IMR-90 (cell line): ENCODE measurements around the gene PROZ. TPM values are rescaled to one million over a fixed set of nuclear protein-coding genes. Genes with fewer than 3 reads are reported as not detected.

Source experiments
- ATAC-seq: fragments of 200-7000 bp; cut with Tn5 transposase; 2 replicates; pipeline ENCODE4 v1.9.1; 2020; ENCODE audit warnings: low read depth, mild to moderate bottlenecking, moderate library complexity
- BruUV-seq: library from RNA; stranded (reverse); fragments of 400-500 nt; replicated peaks from 2 replicates; lab custom pipeline; 2021; lab: Mats Ljungman, UMichigan
- CTCF ChIA-PET: fragments of 300-600 bp; formaldehyde crosslinking; extraction: SDS; loops from one replicate; lab custom pipeline; 2021; ENCODE audit warnings: antibody characterized with exemption; lab: Yijun Ruan, JAX
- POLR2A ChIA-PET: fragments of 300-600 bp; sonication (Branson Sonifier 250); formaldehyde crosslinking; loops from one replicate; lab custom pipeline; 2022; ENCODE audit warnings: antibody characterized with exemption; ENCODE audit not compliant: unreplicated experiment; lab: Charles Lee
- DNase-seq: peaks from one replicate; pipeline ENCODE4 v3.0.0; 2013
- H2AFZ ChIP-seq: replicated peaks from 2 replicates; pipeline ENCODE3; 2013; ENCODE audit warnings: low read length, mild to moderate bottlenecking; ENCODE audit not compliant: poor library complexity
- H2AK5ac ChIP-seq: 2 replicates; pipeline ENCODE4 v1.6.1; 2013; ENCODE audit warnings: low read depth, low read length, inconsistent platforms
- H2AK9ac ChIP-seq: replicated peaks from 2 replicates; pipeline ENCODE3; 2013; ENCODE audit warnings: mild to moderate bottlenecking, low read depth, low read length, moderate library complexity; ENCODE audit not compliant: poor library complexity
- H2BK120ac ChIP-seq: 2 replicates; pipeline ENCODE4 v1.6.1; 2013; ENCODE audit warnings: low read depth, low read length, inconsistent platforms
- H2BK15ac ChIP-seq: 3 replicates; pipeline ENCODE4 v1.6.1; 2013; ENCODE audit warnings: low read depth, low read length, inconsistent platforms
- H2BK20ac ChIP-seq: 2 replicates; pipeline ENCODE4 v1.6.1; 2013; ENCODE audit warnings: low read depth, mild to moderate bottlenecking, inconsistent platforms, low read length, moderate library complexity
- H2BK5ac ChIP-seq: 2 replicates; pipeline ENCODE4 v1.6.1; 2013; ENCODE audit warnings: mild to moderate bottlenecking, low read depth, low read length, inconsistent platforms; ENCODE audit not compliant: poor library complexity, severe bottlenecking
- H3K14ac ChIP-seq: replicated peaks from 2 replicates; pipeline ENCODE4 v1.6.1; 2013; ENCODE audit warnings: low read depth, low read length, inconsistent platforms
- H3K18ac ChIP-seq: 2 replicates; pipeline ENCODE4 v1.6.1; 2013; ENCODE audit warnings: low read depth, low read length, control low read depth
- H3K23ac ChIP-seq: 2 replicates; pipeline ENCODE4 v1.6.1; 2013; ENCODE audit warnings: low read depth, low read length, inconsistent platforms
- H3K27ac ChIP-seq: 2 replicates; pipeline ENCODE4 v1.5.1; 2013; ENCODE audit warnings: mild to moderate bottlenecking, control low read depth, low read length; ENCODE audit not compliant: insufficient read depth
- H3K27me3 ChIP-seq: 2 replicates; pipeline ENCODE4 v1.6.1; 2013; ENCODE audit warnings: low read length; ENCODE audit not compliant: control insufficient read depth, insufficient read depth
- H3K36me3 ChIP-seq: 2 replicates; pipeline ENCODE4 v1.6.1; 2013; ENCODE audit warnings: low read length, mixed read lengths; ENCODE audit not compliant: control insufficient read depth, insufficient read depth
- H3K4ac ChIP-seq: 2 replicates; pipeline ENCODE4 v1.6.1; 2013; ENCODE audit warnings: low read depth, low read length, inconsistent platforms
- H3K4me1 ChIP-seq: 2 replicates; pipeline ENCODE4 v1.6.1; 2013; ENCODE audit warnings: low read length, mixed read lengths; ENCODE audit not compliant: control insufficient read depth, insufficient read depth
- H3K4me2 ChIP-seq: 2 replicates; pipeline ENCODE4 v1.6.1; 2013; ENCODE audit warnings: low read depth, mild to moderate bottlenecking, control low read depth, low read length, moderate library complexity
- H3K4me3 ChIP-seq: 2 replicates; pipeline ENCODE4 v1.5.1; 2013; ENCODE audit warnings: low read depth, mild to moderate bottlenecking, control low read depth, low read length, moderate library complexity; ENCODE audit not compliant: insufficient read depth
- H3K56ac ChIP-seq: 2 replicates; pipeline ENCODE4 v1.6.1; 2013; ENCODE audit warnings: low read length, inconsistent platforms; ENCODE audit not compliant: insufficient read depth; ENCODE audit errors: extremely low read depth
- H3K79me1 ChIP-seq, 2 experiments: 2 replicates each; pipeline ENCODE4 v1.6.1; 2013; ENCODE audit warnings: low read length in 2 of 2, inconsistent platforms in 1 of 2, low read depth in 1 of 2
- H3K9ac ChIP-seq: 2 replicates; pipeline ENCODE4 v1.6.1; 2013; ENCODE audit warnings: low read depth, low read length, control low read depth
- H3K9me1 ChIP-seq: 2 replicates; pipeline ENCODE4 v1.6.1; 2013; ENCODE audit warnings: low read length, inconsistent platforms; ENCODE audit not compliant: insufficient read depth
- H3K9me3 ChIP-seq: 2 replicates; pipeline ENCODE4 v1.6.1; 2013; ENCODE audit warnings: low read length; ENCODE audit not compliant: control insufficient read depth, insufficient read depth
- H4K20me1 ChIP-seq: 2 replicates; pipeline ENCODE4 v1.6.1; 2013; ENCODE audit warnings: low read length, inconsistent platforms; ENCODE audit not compliant: insufficient read depth
- H4K5ac ChIP-seq: 2 replicates; pipeline ENCODE4 v1.6.1; 2013; ENCODE audit warnings: mild to moderate bottlenecking, low read depth, low read length, control low read depth
- H4K8ac ChIP-seq, 2 experiments: 2 replicates each; pipeline ENCODE4 v1.6.1; 2013; ENCODE audit warnings: low read depth in 2 of 2, low read length in 2 of 2, control low read depth in 1 of 2, inconsistent platforms in 1 of 2
- H4K91ac ChIP-seq: 2 replicates; pipeline ENCODE4 v1.6.1; 2013; ENCODE audit warnings: low read depth, low read length, inconsistent platforms; ENCODE audit not compliant: insufficient read depth
- CTCF ChIP-seq: conservative IDR thresholded peaks from 2 replicates; pipeline ENCODE4 v1.5.1; 2012; ENCODE audit warnings: mild to moderate bottlenecking, low read depth, low read length, improper control_type of control experiment
- ELK1 ChIP-seq: fragments of 150-350 bp; IDR thresholded peaks from 2 replicates; pipeline ENCODE4 v1.6.1; 2016; ENCODE audit warnings: low read depth, mild to moderate bottlenecking, low read length, moderate library complexity, borderline replicate concordance
- NFE2L2 ChIP-seq: fragments of 150-350 bp; IDR thresholded peaks from 2 replicates; pipeline ENCODE4 v1.6.1; 2016; ENCODE audit warnings: low read depth, mild to moderate bottlenecking, low read length
- POLR2A ChIP-seq: IDR thresholded peaks from 2 replicates; pipeline ENCODE4 v1.6.1; 2012; ENCODE audit warnings: mild to moderate bottlenecking, low read depth, low read length
- RAD21 ChIP-seq: IDR thresholded peaks from 2 replicates; pipeline ENCODE4 v1.6.1; 2012; ENCODE audit warnings: low read length, improper control_type of control experiment
- WGBS, 2 experiments: methylation state at CpG; one replicate each; pipeline versions ENCODE4 v1.1.5 to v1.1.7; 2013; ENCODE audit warnings: missing lambda C conversion rate in 2 of 2; ENCODE audit not compliant: insufficient read length in 1 of 2; ENCODE audit errors: extremely low coverage in 2 of 2; 5-methylcytosine and 5-hydroxymethylcytosine counted together
- dilution Hi-C: fragments of 300-500 bp; cut with HindIII; formaldehyde crosslinking; loops from one replicate; pipeline ENCODE4 v1.14.3; 2018; ENCODE audit warnings: low sequenced_read_pairs; ENCODE audit not compliant: unreplicated experiment
- in situ Hi-C: fragments of 300-500 bp; cut with MboI; formaldehyde crosslinking; loops from 3 replicates; pipeline ENCODE4 v1.14.3; 2019; ENCODE audit warnings: low sequenced_read_pairs, inconsistent platforms, mixed read lengths
- intact Hi-C: fragments of 100-400 bp; cut with micrococcal nuclease; formaldehyde crosslinking; loops from 2 replicates; pipeline ENCODE4 v1.10.0; 2022
- polyA plus RNA-seq, 3 experiments: library from polyadenylated mRNA; depleted of rRNA; stranded (reverse); fragments of >200 nt; gene quantifications; 2 replicates each; pipeline ENCODE4 v1.2.3, GENCODE V29; 2012; ENCODE audit warnings: low replicate concordance in 1 of 3
- total RNA-seq: library from RNA; depleted of rRNA; stranded (reverse); fragments of >200 nt; gene quantifications from 2 replicates; pipeline ENCODE4 v1.2.3, GENCODE V29; 2012

The PROZ gene
- total and polyA plus RNA-seq, 2 of the 4 experiments (the other 2 are of a cell fraction) = not detected

GRCh38 chr13:113167575-113167974, 9.1 kb downstream of the PROZ start:
- Histone ChIP-seq H3K9me3 (0 out of 2 replicates have a peak, but pooled peaks cover 2% of the 10 kb centered on the region), H2BK120ac (no peak overlapping the region), H3K27me3 (no peaks in the 10 kb centered on the region), H2BK20ac (no peak overlapping the region), H3K9ac (no peak overlapping the region), H2BK15ac (no peak overlapping the region), H3K27ac (no peak overlapping the region), H4K20me1 (no peaks in the 10 kb centered on the region), H3K14ac (no peak overlapping the region), H2AK9ac (no peak overlapping the region), H2BK5ac (no peak overlapping the region), H4K5ac (no peak overlapping the region), H3K79me1 (peaks cover 0 to 12% of the 10 kb centered on the region in 2 experiments; a peak in 2 of 4 replicates), H3K36me3 (peaks cover 23% of the 10 kb centered on the region), H3K9me1 (peaks cover 4% of the 10 kb centered on the region), H4K91ac (no peak overlapping the region), H3K4ac (no peak overlapping the region), H4K8ac (no peak overlapping the region), H3K56ac (no peak overlapping the region), H3K4me3 (no peak overlapping the region), H3K4me1 (peaks cover 8% of the 10 kb centered on the region), H3K18ac (no peak overlapping the region), H3K4me2 (no peak overlapping the region), H2AFZ (no peak overlapping the region), H3K23ac (no peak overlapping the region), H2AK5ac (no peak overlapping the region)
- dilution Hi-C loops = no loop called here
- ChIA-PET CTCF (no interaction called here), POLR2A (no interaction called here)
- TF ChIP-seq NFE2L2 = no peak
- TF ChIP-seq POLR2A = no peak
- no peak for TF ChIP-seq CTCF
- no peak for TF ChIP-seq ELK1
- TF ChIP-seq RAD21 = no peak
- in situ Hi-C loops = no loop called here
- DNase-seq = no peak
- ATAC-seq = no peak
- intact Hi-C loops = no loop called here
- no CpG with 5 or more reads among the region's 3 CpGs for WGBS, 2 experiments
- BruUV-seq = no TSS peak
